GM20431 (cell line): ENCODE measurements around the gene HTRA3.

Source experiments
- in situ Hi-C: fragments of 300-500 bp; cut with MseI, MboI; formaldehyde crosslinking; loops from one replicate; pipeline ENCODE4 v1.15.0; 2020; ENCODE audit warnings: low sequenced_read_pairs; ENCODE audit not compliant: unreplicated experiment

The HTRA3 gene

DNA sequence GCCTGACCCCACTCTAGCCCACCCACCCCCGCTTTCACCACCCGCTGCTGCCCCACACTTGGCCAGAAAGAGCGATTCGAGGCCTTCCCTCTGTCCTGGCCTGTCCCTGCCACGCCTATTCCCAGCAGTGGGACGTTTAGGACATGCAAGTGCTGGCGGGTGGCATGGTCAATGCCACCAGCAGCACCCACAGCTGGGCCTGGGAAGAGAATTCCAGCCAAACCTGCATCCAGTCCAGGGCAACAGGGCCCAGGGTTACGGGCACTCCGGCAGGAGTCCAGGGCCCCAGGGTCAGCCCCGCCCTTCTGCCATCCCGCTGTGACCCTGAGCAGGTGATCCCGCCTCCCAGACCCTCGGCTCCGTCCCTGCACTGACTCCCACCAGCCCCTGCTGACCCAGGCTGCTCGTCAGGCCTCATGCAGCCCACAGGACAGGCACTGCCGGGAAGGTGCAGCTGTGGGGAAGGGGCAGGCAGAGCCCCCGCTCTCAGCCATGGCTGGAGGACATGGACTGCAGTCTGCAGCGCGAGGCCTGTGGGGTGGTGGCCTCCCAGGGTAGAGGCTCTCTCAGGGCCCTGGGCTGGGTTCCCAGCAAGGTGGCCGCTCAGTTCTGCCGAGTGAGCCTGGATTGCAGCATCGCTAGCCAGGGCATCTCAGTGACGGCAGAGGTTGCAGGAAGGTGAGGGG is 6.8 kb upstream of the HTRA3 start:
- in situ Hi-C loops: no loop called here

DNA sequence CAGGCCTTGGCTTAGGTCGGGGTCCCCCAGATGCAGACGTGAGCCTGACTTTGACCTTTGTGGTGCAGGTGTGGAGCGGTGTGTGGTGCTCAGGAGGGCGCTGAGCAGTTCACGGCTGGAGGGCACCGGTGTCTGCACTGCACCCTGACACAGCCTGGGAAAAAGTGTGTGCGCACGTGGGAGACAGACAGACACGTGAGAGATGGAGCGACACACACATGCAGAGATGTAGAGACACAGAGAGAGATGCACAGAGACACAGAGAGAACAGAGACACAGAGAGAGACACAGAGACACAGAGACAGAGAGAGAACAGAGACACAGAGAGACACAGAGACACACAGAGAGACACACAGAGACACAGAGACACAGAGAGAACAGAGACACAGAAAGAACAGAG is 6.2 kb upstream of the HTRA3 start:
- in situ Hi-C loops: no loop called here

DNA sequence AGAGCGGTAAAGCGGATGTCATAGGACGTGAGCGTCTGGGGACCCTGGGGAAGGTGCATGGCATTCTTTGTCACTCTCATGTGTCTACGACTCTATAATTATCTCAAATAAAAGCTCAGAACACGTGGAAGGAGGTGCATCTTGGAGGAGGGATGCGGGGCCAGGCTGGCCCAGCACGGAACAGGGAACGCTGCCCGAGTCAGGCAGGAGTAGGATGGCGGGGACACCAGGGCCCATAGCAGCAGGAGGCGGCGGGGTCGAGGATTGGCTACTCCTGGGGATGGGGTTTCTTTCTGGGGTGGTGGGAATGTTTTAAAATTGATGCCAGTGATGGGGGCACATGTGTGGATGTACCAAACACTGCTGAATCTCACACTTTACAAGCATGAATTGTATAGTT is 5.4 kb upstream of the HTRA3 start:
- in situ Hi-C loops: no loop called here

DNA sequence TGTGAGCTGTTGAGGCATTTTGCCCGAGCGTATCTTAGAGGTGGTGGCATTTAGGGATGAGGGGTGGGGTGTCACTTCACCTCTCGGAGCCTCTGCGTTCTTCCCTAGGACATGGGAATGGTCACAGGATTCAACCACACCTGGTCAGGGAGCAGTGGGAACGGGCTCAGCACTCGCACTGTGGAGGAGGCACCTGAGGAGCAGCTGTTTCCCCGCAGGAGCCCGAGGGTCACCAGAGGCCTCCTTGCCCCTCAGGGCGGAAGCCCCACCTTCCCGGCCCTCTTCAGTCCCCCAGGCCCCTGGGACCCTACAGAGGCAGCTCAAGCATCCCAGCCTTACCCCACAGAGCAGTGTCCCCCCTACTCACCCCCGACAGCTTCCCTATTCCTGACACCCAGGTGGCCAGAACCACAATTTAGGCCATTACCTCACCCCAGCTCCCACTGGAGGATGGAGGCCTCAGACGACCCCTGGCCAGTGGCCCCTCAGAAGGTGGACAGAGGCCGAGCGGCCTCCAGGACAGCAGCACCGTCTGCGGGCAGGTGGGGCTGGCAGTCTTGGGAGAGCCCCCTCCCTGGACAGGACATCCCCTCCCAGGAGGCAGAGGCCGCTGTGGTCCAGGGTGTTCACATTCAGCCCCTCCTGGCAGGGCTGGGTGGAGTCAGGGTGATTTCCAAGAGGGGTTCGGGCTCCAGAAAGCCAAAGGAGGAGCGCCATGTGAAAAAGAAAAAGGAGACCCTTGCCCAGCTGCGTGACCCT is 4.2 kb upstream of the HTRA3 start:
- in situ Hi-C loops: no loop called here

DNA sequence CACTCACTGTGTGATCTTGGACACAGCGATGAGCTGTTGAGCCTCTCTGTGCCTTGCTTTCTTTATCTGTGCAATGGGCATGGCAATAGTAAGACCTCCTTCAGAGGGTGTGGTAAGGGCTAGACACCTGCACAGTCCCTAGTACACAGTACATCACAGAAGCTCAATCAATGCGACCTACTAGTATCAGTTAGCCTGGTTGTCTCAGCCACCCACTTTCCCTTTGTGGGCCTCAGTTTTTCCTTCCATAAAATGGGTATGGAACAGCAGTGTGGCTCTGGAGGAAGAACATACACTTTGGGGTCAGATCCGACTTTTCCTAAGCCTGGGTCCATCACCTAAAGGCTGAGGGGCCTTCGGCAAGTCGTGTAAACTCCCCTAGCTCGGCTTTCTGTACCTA is 3.5 kb upstream of the HTRA3 start:
- in situ Hi-C loops: no loop called here

GRCh38 chr4:8266508-8266907 is 3.0 kb upstream of the HTRA3 start:
- in situ Hi-C loops: no loop called here

DNA sequence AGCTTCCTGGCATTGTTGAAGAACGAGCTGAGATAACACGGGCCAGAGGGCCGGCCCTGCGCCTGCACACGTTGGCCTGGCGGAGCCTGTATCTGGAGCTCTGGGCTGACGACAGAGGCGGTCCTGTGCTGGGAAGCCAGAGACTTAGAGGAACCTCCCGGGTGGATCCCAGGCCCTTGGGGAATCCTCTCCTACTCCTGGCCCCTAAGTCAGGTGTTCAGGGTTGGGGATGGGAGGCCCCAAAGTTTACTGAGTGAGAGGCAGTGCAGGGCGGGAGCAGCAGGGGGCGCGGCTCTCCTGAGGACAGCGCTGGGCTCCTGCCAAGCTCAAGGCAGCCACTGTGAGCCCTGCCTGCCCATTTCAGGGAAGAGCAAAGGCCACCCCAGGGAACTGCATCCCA is 2.5 kb upstream of the HTRA3 start:
- in situ Hi-C loops: no loop called here

GRCh38 chr4:8268211-8268610 is 1.3 kb upstream of the HTRA3 start:
- in situ Hi-C loops: no loop called here

GRCh38 chr4:8268901-8269534 is 536 bp upstream of the HTRA3 start:
- in situ Hi-C loops: no loop called here

- in situ Hi-C loops: no loop called here
Observed at GRCh38 chr4:8270418-8270771, 841 bp downstream of the HTRA3 start.

GRCh38 chr4:8270912-8271815 is 1.6 kb downstream of the HTRA3 start:
- in situ Hi-C loops: no loop called here

DNA sequence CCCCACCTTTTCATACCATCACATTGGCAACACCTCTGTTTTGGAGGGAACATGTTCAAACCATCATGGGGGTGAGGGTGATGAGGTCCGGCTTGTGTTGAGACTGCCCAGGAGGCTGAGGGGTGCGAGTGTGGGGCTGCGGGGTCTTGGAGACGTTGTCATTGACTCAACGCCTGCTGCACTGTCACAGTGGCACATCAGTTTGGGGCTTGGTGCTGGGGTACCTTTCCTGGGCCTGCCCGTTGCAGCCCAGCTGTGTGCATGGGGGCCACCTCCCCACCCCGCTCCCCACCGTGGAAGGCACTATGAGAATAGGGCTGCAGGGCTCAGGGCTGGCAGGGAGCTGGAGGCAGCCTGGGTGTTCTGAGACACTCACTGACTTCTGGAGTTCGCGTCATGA is 2.3 kb downstream of the HTRA3 start:
- in situ Hi-C loops: no loop called here

DNA sequence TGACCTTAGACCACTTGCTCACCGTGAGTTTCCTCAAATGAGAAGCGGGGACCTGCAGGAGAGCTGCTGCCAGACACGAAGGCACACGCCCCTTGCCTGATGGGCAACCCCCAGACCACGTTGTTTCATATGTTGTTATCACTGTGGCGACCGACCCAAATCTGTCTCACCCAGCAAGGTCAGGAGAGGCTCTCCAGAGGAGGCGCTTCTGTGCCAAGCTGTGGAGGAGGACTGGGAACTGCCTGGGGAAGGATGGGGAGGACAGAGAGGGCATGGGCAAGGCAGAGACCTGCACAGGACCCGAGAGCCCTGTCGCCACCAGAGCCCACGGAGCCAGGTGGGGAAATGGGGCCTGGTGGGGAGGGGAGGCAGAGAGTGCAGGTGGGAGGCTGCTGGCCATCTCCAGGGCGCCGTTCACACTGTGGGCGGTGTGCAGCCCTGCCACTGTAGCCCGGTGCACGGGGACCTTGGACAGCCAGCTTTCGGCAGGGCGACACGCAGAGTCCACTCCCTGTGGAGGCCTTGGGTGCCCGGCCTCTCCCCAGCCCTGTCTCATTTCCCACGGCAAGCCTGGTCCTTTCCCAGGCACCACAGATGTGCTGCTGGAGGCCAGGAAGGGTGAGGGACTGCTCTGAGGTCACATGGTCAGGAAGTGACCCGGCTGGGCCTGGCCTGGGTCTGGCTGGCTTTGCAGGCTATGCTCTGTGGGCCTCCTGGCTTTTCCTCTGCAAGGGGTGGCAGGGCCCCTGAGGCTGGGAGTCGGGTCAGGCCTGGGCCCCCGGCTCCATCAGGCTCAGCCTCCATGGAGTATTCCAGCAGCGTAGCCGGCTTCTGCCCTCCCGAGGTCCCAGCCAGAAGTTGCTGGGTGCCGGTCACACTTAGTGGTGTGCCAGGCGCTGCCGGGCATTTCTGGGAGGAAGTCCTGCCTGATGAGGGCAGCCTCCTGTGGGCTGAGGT is 3.2 kb downstream of the HTRA3 start:
- in situ Hi-C loops: no loop called here

DNA sequence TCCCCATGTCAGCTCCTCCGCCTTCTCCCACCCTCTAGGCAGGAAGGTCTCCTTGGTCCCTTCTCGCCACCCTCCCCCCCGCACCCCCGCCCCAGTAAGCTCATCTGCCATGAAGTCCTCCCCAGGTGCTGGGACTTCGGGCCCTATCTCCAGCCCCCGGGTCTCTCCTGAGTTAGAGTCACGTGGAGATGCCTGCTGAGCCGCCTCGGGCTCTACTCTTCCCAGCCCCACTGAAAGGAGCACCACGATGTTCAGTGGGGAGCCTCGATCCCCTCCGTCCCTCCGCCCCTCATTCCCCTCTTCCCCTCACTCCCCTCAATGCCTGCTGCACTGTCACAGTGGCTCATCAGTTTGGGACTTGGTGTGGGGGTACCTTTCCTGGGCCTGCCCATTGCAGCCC is 3.9 kb downstream of the HTRA3 start:
- in situ Hi-C loops: no loop called here

GRCh38 chr4:8274066-8274652 is 4.6 kb downstream of the HTRA3 start:
- in situ Hi-C loops: no loop called here

GRCh38 chr4:8274765-8275547 is 5.4 kb downstream of the HTRA3 start:
- in situ Hi-C loops: no loop called here

DNA sequence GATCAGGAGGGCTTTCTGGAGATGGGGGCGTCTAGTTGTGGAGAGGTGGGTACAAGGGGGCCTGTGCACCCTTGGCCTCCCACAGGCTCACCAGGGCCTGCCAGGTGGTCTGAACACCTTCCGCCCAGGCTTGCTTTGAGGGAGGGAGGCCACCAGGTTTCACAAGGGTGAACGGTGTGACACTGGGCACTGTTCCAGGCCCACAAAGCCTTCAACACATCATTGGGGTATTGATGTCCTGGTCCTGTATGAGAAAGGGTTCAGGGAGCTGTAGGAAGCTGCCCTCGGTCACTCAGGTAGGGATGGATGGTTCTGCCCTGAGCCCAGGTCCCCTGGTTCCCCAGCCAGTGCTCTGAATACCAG is 6.0 kb downstream of the HTRA3 start:
- in situ Hi-C loops: no loop called here
